Brain pericyte (primary cell): ENCODE results near the gene NR2C2AP.
"Not testable (repeated sequence)": the region's sequence is repeated elsewhere in the genome, so short reads cannot be mapped to it uniquely, and the experiment has no call there.

Experiments used
- DNase-seq: peaks from one replicate; pipeline ENCODE4 v3.0.0-alpha.2; 2012; ENCODE audit warnings: low read depth, low spot score

NR2C2AP gene

DNA sequence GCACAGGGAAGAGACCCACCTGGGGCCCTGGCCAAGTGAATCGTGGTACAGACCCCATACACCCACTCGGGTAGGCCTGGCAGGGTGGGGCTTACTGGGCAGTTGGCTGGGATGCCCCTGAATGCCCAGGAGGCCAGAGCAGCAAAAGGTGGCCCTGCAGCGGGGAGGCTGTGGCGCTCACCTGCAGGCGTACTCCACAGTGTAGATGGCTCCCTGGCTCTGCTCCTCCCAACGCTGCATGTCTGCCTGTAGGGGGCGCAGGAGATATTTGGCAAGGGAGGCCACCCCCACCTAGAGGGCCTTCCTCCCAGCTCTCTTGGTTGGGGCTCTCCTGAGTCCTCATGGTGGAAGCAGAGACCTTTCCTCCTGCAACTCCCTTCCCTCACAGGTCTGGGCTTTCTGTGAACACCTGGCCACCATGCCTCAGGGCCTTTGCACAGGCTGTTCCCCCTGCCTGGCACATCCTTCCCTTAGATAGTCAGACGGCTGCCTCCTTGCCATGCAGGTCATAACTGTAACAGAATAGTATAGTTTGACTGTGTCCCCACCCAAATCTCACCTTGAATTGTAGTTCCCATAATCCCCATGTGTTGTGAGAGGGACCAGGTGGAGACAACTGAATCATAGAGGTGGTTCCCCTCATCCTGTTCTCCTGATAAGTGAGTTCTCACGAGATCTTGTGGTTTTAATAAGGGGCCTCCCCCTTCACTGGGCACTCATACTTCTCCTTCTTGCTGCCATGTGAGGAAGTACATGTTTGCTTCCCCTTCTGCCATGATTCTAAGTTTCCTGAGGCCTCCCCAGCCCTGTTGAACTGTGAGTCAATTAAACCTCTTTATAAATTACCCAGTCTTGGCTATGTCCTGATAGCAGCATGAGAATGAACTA is 17.1 kb downstream of the NR2C2AP start:
- DNase-seq = no peak

- DNase-seq = no peak
These were observed 21.7 kb downstream of the NR2C2AP start for GRCh38 chr19:19181488-19181998.

- no peak for DNase-seq
These were observed 23.4 kb downstream of the NR2C2AP start for GRCh38 chr19:19179548-19180441.

GRCh38 chr19:19176950-19177349 is 26.3 kb downstream of the NR2C2AP start:
- DNase-seq = no peak

DNA sequence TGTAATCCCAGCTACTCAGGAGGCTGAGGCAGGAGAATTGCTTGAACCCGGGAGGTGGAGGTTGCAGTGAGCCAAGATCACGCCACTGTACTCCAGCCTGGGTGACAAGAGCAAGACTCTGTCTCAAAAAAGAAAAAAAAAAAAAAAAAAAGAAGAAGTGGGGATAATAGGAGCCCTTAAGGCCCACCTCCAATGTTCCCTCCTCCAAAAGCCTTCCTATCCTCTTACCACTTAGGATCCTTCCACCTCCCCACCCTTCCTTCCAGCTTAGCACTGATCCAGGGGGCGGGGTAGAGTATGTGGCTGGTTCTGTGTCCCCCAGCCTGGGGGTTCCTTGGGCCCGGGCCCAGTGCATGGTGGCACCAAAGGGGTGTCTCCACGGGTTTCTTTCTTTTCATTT is 30.0 kb downstream of the NR2C2AP start:
- not testable (repeated sequence) for DNase-seq

DNA sequence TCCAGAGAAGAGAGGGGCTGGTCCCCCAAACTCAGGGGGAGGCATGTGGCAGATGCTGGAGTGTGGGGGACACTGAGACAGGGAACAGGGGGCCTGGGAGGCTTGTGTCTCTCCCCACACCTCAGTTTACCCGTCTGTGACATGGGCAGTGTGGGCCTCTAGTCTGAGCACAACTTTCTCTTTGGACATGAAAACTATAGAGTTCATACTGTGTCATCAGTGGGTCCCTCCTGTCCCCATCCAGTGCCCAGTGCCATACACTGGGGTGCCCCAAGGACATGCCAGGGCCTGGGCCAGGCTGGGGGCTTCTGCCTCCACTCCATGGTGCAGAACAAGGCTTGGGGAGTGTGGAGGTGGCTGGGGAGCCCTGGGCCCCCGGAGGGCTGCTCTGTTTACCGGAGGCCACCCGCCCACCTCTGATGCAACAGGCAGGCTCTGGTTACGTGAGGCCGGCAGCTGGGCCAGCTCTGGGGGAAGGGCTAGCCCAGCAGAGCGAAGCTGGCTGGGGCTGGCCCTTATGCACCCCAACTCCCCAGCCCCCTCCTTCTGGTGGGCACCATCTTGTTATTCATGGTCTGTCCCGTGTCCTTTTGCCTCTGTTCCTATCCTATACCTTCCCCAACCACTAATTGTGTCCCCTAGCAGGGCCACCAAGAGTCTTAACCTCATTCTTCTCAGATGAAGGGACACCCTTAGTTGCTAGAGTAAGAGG is 31.2 kb downstream of the NR2C2AP start:
- DNase-seq = no peak

GRCh38 chr19:19170873-19171672 is 32.1 kb downstream of the NR2C2AP start:
- no peak for DNase-seq

- DNase-seq = no peak
These were observed 33.0 kb downstream of the NR2C2AP start, which contains the start of gene MEF2B for GRCh38 chr19:19170053-19170872. Gene MEF2B, minus strand, starts transcription at chr19:19170263. Its CDS starts 19,528 bp downstream, at chr19:19150735.

DNA sequence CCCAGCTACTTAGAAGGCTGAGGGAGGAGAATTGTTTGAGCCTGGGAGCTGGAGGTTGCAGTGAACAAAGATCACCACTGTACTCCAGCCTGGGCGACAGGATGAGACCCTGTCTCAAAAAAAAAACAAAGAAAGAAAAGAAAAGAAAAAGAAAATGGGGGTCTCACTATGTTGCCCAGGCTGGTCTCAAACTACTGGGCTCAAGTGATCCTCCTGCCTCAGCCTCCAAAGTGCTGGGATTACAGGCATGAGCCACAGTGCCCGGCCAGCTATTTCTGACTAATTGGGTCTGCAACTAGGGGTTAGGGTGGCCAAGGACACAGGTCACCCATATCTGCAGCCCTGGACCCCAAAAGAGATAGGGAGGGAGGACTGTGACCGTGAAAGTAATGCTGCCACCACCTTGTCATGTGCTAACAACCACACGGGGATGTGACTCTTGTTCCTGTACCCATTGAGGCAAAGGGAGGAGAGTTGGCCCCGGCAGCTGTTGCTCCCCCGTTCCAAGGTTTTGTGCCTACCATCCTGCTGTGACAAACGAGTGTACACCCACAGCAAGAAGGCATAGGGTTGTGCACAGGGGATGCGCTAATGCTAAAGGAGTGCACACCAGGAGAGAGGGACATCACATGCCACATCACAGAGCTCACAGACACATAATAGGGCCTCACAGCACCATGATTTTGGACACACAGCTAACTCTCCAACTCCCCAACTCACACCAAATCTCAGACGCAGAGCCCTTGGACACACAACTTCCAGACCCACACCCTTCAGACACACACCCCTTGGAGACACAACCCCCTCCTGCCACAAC is 33.8 kb downstream of the NR2C2AP start:
- DNase-seq = no peak

DNA sequence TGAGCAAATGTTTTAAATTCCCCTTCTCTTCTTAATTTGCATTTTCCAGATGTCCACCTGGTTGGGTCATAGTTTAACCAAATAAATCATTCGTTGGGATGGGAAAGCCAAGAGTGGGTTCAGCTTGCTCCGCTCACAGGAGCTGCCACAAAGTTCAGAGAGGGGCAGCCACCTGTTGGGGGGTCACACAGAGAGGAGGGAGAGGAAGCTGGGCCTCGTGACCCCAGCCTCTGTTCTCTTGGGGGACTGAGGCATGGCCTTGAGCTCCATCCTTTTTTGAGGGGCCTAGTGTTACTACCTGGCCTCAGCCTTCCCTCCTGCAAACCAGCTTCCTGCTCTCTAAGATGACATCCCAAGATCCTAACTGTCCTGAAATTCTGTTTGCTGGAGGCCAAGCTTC is 35.6 kb downstream of the NR2C2AP start:
- no peak for DNase-seq

DNA sequence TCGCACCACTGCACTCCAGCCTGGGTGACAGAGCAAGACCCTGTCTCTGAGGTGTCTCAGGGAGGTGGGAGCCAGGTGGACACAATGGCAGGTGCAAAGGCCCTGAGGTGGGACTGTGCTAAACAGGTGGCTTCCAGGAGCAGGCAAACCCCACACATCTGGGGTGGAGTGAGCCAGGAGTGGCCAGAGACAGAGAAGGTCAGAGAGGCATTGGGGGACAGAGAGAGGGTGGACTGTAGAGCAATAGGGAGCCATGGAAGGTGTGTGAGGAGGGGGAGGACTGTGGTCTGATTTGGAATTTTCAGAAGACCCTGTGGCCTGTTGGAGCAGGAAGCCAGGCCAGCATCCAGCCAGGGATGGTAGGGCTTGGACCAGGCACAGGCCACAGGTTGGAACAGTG is 37.8 kb downstream of the NR2C2AP start:
- DNase-seq = no peak

GRCh38 chr19:19162495-19162894 is 40.7 kb downstream of the NR2C2AP start:
- no peak for DNase-seq

- DNase-seq = no peak
These were observed 42.7 kb downstream of the NR2C2AP start for GRCh38 chr19:19160461-19161035.

DNA sequence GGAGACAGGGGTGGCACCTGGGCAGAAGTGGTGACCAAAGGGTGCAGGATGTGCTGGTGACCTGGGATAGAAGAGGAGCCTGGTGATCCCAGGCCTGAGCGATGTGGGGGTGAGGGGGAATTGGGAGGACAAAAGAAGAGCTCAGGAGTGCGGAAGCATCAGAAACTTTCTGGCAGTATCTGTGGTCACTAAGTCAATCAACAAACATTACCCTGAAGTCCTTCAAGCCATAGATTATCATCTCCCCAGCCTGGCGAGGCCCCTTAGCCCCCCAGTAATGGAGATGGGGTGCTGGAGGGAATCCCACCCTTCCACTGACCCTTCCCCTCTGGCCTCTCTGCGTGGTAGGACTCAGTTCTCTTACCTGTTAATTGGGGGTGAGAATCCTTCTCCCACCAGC is 43.7 kb downstream of the NR2C2AP start:
- no peak for DNase-seq

DNA sequence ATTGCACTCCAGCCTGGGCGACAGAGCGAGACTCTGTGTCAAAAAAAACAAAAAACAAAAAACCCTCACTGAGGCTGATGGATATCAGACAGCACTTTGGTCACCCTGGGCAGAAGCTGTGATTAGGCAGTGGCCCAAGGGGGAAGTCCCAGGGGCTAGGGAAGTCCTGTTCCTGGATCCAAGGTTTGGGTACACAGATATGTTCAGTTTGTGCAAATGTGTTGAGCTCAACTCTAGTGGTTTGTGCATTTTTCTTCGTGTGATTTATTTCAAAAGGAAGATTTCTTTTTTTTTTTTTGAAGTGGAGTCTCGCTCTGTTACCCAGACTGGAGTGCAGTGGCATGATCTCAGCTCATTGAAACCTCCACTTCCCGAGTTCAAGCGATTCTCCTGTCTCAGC is 45.4 kb downstream of the NR2C2AP start:
- DNase-seq = no peak

DNA sequence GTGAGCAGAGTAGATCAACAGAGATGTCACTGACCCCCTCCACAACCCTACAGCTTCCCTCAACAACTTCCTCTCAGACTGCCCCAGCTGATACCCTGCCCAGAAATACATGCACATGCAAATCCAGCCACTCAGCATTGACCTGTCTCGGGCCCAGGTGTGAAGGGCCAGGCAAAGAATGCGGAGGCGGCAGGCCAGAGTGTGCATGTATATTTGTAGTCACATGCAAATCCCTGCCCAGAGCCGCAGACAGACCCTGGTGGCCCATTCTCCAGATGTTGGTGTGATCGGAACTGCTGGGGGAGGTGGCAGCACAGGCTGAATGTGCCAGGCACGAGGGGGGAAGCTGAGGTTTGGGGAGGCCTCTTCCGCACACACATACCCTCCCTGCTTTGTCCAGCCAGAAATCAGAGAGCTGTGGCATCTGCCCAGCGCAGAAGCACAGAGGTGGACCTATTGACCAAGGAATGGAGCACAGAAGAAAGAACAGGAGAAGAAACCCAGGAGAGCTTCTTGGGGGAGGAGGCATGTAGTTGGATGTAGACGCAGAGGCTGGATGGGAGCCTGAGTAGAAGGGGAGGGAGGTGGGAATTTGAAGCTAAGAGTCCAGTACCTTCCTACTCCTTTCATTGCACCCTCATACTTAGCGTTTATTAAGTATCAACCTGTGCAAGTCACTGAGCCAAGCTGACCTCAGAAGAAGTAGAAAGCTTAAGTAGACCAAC is 47.6 kb downstream of the NR2C2AP start:
- DNase-seq = no peak

- no peak for DNase-seq
These were observed 48.3 kb downstream of the NR2C2AP start for GRCh38 chr19:19154768-19155494.
